HepG2 (cell line): ENCODE data around the gene ARHGAP26. TPM values are rescaled to one million over a fixed set of nuclear protein-coding genes. Genes with fewer than 3 reads are reported as not detected.

Experiments used
- ATAC-seq: fragments of 200-7000 bp; cut with Tn5 transposase; 3 replicates; pipeline ENCODE4 v1.9.1; 2020; ENCODE audit warnings: mild to moderate bottlenecking, moderate library complexity
- BruUV-seq: library from RNA; stranded (reverse); fragments of 400-500 nt; replicated peaks from 2 replicates; lab custom pipeline; 2021; lab: Mats Ljungman, UMichigan
- CTCF ChIA-PET: fragments of 300-600 bp; formaldehyde crosslinking; extraction: SDS; loops from one replicate; lab custom pipeline; 2021; ENCODE audit warnings: low total read pairs, inconsistent platforms, low intra/inter-chr PET ratio; lab: Yijun Ruan, JAX
- POLR2A ChIA-PET: fragments of 350-600 bp; sonication (Branson Sonifier 250); formaldehyde crosslinking; loops from one replicate; lab custom pipeline; 2020; ENCODE audit warnings: antibody characterized with exemption, inconsistent platforms; lab: Yijun Ruan, JAX
- DNase-seq: peaks from one replicate; pipeline ENCODE4 v3.0.0-alpha.2; 2015; ENCODE audit warnings: low spot score
- FAIRE-seq: peaks from 3 replicates; lab custom pipeline; 2011; peaks lifted over from hg19 to GRCh38; lab: Jason Lieb, UNC
- H2AFZ ChIP-seq: one replicate; pipeline ENCODE4 v1.6.1; 2011; ENCODE audit warnings: low read length, inconsistent platforms
- H3K27ac ChIP-seq: fragments of 300-600 bp; 3 replicates; pipeline ENCODE4 v1.8.0; 2011; ENCODE audit warnings: mixed run types, mild to moderate bottlenecking, mixed read lengths, low read length, inconsistent platforms; ENCODE audit not compliant: insufficient read depth; ENCODE audit errors: extremely low read length
- H3K27me3 ChIP-seq, 2 experiments: fragments of 200-600 bp in 1 of 2; 2 replicates in 1 of 2; 3 replicates in 1 of 2; pipeline versions ENCODE4 v1.6.0 to v1.8.0; 2011; ENCODE audit warnings: low read length in 2 of 2, mild to moderate bottlenecking in 2 of 2, moderate library complexity in 2 of 2, inconsistent platforms in 1 of 2; ENCODE audit not compliant: insufficient read depth in 2 of 2, control insufficient read depth in 1 of 2
- H3K36me3 ChIP-seq, 2 experiments: fragments of 200-600 bp in 1 of 2; replicated peaks in 1 of 2; 2 replicates in 1 of 2; 3 replicates in 1 of 2; pipeline versions ENCODE4 v1.5.1 to v1.8.0; 2011; ENCODE audit warnings: low read length in 2 of 2, inconsistent platforms in 1 of 2; ENCODE audit not compliant: insufficient read depth in 2 of 2, control insufficient read depth in 1 of 2
- H3K4me1 ChIP-seq: 2 replicates; pipeline ENCODE4 v1.5.1; 2012; ENCODE audit warnings: low read length, inconsistent platforms; ENCODE audit not compliant: insufficient read depth
- H3K4me2 ChIP-seq: 2 replicates; pipeline ENCODE4 v1.6.0; 2011; ENCODE audit warnings: low read depth, low read length, inconsistent platforms
- H3K4me3 ChIP-seq, 3 experiments: fragments of 200-600 bp in 1 of 3; sonication (generic), shearing (Covaris generic) in 1 of 3; replicated peaks in 1 of 3; 2 replicates each; pipeline ENCODE4 v1.5.1; 2011 to 2016; ENCODE audit warnings: low read length in 3 of 3, inconsistent platforms in 2 of 3, low read depth in 2 of 3, mild to moderate bottlenecking in 2 of 3, control low read depth in 1 of 3, mixed read lengths in 1 of 3; ENCODE audit not compliant: insufficient read depth in 1 of 3
- H3K79me2 ChIP-seq: one replicate; pipeline ENCODE4 v1.6.1; 2011; ENCODE audit warnings: low read length, inconsistent platforms; ENCODE audit not compliant: insufficient read depth
- H3K9ac ChIP-seq: 2 replicates; pipeline ENCODE4 v1.6.0; 2011; ENCODE audit warnings: mild to moderate bottlenecking, low read depth, low read length, inconsistent platforms; ENCODE audit not compliant: insufficient read depth
- H3K9me3 ChIP-seq: 2 replicates; pipeline ENCODE4 v1.5.1; 2012; ENCODE audit warnings: mild to moderate bottlenecking, low read length
- H4K20me1 ChIP-seq: 2 replicates; pipeline ENCODE4 v1.6.0; 2011; ENCODE audit warnings: inconsistent platforms, mild to moderate bottlenecking, low read length, moderate library complexity; ENCODE audit not compliant: insufficient read depth
- E2F5 ChIP-seq: sonication (generic); formaldehyde crosslinking; conservative IDR thresholded peaks from 2 replicates; pipeline ENCODE4 v1.4.0; 2020; ENCODE audit warnings: missing genetic modification reagents
- ETS1 ChIP-seq: sonication (generic); formaldehyde crosslinking; IDR thresholded peaks from 2 replicates; pipeline ENCODE4 v1.4.0; 2020; ENCODE audit warnings: missing genetic modification reagents
- HES4 ChIP-seq: sonication (generic); formaldehyde crosslinking; IDR thresholded peaks from 2 replicates; pipeline ENCODE4 v1.9.0; 2021; ENCODE audit warnings: mild to moderate bottlenecking, missing genetic modification reagents, borderline replicate concordance
- KLF13 ChIP-seq: sonication (generic); formaldehyde crosslinking; IDR thresholded peaks from 2 replicates; pipeline ENCODE4 v1.4.0; 2020; ENCODE audit warnings: mild to moderate bottlenecking, missing genetic modification reagents
- NR1H2 ChIP-seq: sonication (generic); formaldehyde crosslinking; IDR thresholded peaks from 2 replicates; pipeline ENCODE4 v1.8.1; 2022; ENCODE audit warnings: low read depth, missing genetic modification reagents, borderline replicate concordance
- POLR2G ChIP-seq: fragments of 200-400 bp; formaldehyde crosslinking; IDR thresholded peaks from 2 replicates; pipeline ENCODE4 v1.6.1; 2018; ENCODE audit warnings: mild to moderate bottlenecking, low read depth, low read length, moderate library complexity
- SNAI1 ChIP-seq: sonication (generic); formaldehyde crosslinking; IDR thresholded peaks from 2 replicates; pipeline ENCODE4 v1.5.0; 2020; ENCODE audit warnings: mild to moderate bottlenecking, missing genetic modification reagents, borderline replicate concordance
- TCF7L2 ChIP-seq: IDR thresholded peaks from 2 replicates; pipeline ENCODE4 v1.6.1; 2011; ENCODE audit warnings: mild to moderate bottlenecking, low read depth, low read length, moderate library complexity
- THYN1 ChIP-seq: sonication (generic); formaldehyde crosslinking; IDR thresholded peaks from 2 replicates; pipeline ENCODE4 v1.8.1; 2023; ENCODE audit warnings: low read depth, mild to moderate bottlenecking, moderate library complexity, missing genetic modification reagents, borderline replicate concordance
- ZNF496 ChIP-seq: sonication (generic); formaldehyde crosslinking; IDR thresholded peaks from 2 replicates; pipeline ENCODE4 v1.8.1; 2023; ENCODE audit warnings: mild to moderate bottlenecking, moderate library complexity, missing genetic modification reagents; ENCODE audit not compliant: insufficient replicate concordance
- ZNF841 ChIP-seq: sonication (generic); formaldehyde crosslinking; IDR thresholded peaks from 2 replicates; pipeline ENCODE4 v1.8.1; 2023; ENCODE audit warnings: missing genetic modification reagents, borderline replicate concordance
- ZNF850 ChIP-seq: sonication (generic); formaldehyde crosslinking; conservative IDR thresholded peaks from 2 replicates; pipeline ENCODE4 v1.9.0; 2021; ENCODE audit warnings: mild to moderate bottlenecking, missing genetic modification reagents
- ZNF891 ChIP-seq: sonication (generic); formaldehyde crosslinking; IDR thresholded peaks from 2 replicates; pipeline ENCODE4 v1.5.0; 2020; ENCODE audit warnings: mild to moderate bottlenecking, missing genetic modification reagents
- WGBS: methylation state at CpG from one replicate; pipeline ENCODE4 v1.1.6; 2017; ENCODE audit warnings: low lambda C conversion rate; 5-methylcytosine and 5-hydroxymethylcytosine counted together
- in situ Hi-C: cut with HindIII; loops from 2 replicates; pipeline ENCODE4 v1.10.0; 2017; ENCODE audit warnings: low pct_unique_long_range_greater_than_20kb; ENCODE audit not compliant: extremely low pct_ligation_motif_present
- intact Hi-C: fragments of 100-400 bp; cut with micrococcal nuclease; formaldehyde crosslinking; loops from one replicate; pipeline ENCODE4 v1.10.0; 2022; ENCODE audit not compliant: unreplicated experiment
- polyA plus RNA-seq, 8 experiments: library from polyadenylated mRNA; depleted of rRNA in 3 of 8; stranded (reverse) in 7 of 8; unstranded in 1 of 8; fragments of >200 nt; fragmentation: Illumina TruSeq in 4 of 8; extraction: Trizol in 4 of 8; gene quantifications; 2 replicates each; pipeline versions ENCODE4 v1.2.1 to v1.2.3, GENCODE V29; 2011 to 2016; ENCODE audit warnings: low read depth in 4 of 8, missing spikeins in 1 of 8, mixed read lengths in 1 of 8; ENCODE audit not compliant: insufficient read depth in 1 of 8
- total RNA-seq, 5 experiments: library from RNA; depleted of rRNA; stranded (reverse); fragments of >200 nt; fragmentation: Illumina TruSeq; extraction: Trizol; gene quantifications; 2 replicates each; pipeline ENCODE4 v1.2.3, GENCODE V29; 2016; ENCODE audit warnings: low read depth in 1 of 5
- TF ChIP-seq, protein P1 (sequence below): sonication (generic); formaldehyde crosslinking; IDR thresholded peaks from 2 replicates; pipeline ENCODE4 v1.5.1; 2020; ENCODE audit warnings: missing genetic modification reagents, mild to moderate bottlenecking, borderline replicate concordance
- TF ChIP-seq, protein P2 (sequence below): sonication (generic); formaldehyde crosslinking; IDR thresholded peaks from 2 replicates; pipeline ENCODE4 v1.4.0; 2020; ENCODE audit warnings: missing genetic modification reagents

Gene ARHGAP26
- total and polyA plus RNA-seq, 2 of the 13 experiments (the other 11 are each of a cell fraction or from before 2014, with no cell fraction given): 9.6 to 18.2 TPM

- CTCF ChIA-PET: no interaction called here
- H3K4me2 ChIP-seq: peak overlapping the region; percentile 75
- no peak for TF ChIP-seq TCF7L2
- TF ChIP-seq KLF13 (CRISPR knock-in tag): no peak
- no peak for TF ChIP-seq SNAI1 (CRISPR knock-in tag)
- TF ChIP-seq ETS1: no peak
- peak; percentile 61 for TF ChIP-seq POLR2G
- TF ChIP-seq, protein P1, sequence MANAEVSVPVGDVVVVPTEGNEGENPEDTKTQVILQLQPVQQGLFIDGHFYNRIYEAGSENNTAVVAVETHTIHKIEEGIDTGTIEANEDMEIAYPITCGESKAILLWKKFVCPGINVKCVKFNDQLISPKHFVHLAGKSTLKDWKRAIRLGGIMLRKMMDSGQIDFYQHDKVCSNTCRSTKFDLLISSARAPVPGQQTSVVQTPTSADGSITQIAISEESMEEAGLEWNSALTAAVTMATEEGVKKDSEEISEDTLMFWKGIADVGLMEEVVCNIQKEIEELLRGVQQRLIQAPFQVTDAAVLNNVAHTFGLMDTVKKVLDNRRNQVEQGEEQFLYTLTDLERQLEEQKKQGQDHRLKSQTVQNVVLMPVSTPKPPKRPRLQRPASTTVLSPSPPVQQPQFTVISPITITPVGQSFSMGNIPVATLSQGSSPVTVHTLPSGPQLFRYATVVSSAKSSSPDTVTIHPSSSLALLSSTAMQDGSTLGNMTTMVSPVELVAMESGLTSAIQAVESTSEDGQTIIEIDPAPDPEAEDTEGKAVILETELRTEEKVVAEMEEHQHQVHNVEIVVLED: peak; percentile 35; the same call in 1 of the 2 replicates
- no peak for TF ChIP-seq NR1H2
- no peak for TF ChIP-seq THYN1
- TF ChIP-seq ZNF496 (CRISPR knock-in tag): no peak
- no peak for TF ChIP-seq ZNF850 (CRISPR knock-in tag)
- no peak for TF ChIP-seq ZNF841 (CRISPR knock-in tag)
- TF ChIP-seq HES4: no peak
- peak; percentile 67; the same call in 1 of the 2 replicates for TF ChIP-seq ZNF891
- TF ChIP-seq, protein P2, sequence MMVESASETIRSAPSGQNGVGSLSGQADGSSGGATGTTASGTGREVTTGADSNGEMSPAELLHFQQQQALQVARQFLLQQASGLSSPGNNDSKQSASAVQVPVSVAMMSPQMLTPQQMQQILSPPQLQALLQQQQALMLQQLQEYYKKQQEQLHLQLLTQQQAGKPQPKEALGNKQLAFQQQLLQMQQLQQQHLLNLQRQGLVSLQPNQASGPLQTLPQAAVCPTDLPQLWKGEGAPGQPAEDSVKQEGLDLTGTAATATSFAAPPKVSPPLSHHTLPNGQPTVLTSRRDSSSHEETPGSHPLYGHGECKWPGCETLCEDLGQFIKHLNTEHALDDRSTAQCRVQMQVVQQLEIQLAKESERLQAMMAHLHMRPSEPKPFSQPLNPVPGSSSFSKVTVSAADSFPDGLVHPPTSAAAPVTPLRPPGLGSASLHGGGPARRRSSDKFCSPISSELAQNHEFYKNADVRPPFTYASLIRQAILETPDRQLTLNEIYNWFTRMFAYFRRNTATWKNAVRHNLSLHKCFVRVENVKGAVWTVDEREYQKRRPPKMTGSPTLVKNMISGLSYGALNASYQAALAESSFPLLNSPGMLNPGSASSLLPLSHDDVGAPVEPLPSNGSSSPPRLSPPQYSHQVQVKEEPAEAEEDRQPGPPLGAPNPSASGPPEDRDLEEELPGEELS (CRISPR knock-in tag): peak; percentile 77
- TF ChIP-seq E2F5: no peak
Observed at GRCh38 chr5:142981886-142982820, 212.0 kb downstream of the ARHGAP26 start.

More at GRCh38 chr5:142981886-142982820, 212.0 kb downstream of the ARHGAP26 start:
- Histone ChIP-seq H3K27me3 (no peaks in the 10 kb centered on the region), H3K36me3 (peaks cover 0 to 4% of the 10 kb centered on the region in 2 experiments; a peak in 1 of 5 replicates), H4K20me1 (no peaks in the 10 kb centered on the region), H3K79me2 (no peaks in the 10 kb centered on the region), H2AFZ (peak overlapping the region; percentile 77), H3K4me3 (peak overlapping the region in 2 of 3 experiments; percentile 39; a peak in 4 of 6 replicates), H3K9ac (peak overlapping the region; percentile 52), H3K9me3 (no peaks in the 10 kb centered on the region), H3K4me1 (peaks cover 39% of the 10 kb centered on the region), H3K27ac (peak overlapping the region; percentile 90)
- POLR2A ChIA-PET: no interaction called here
- FAIRE-seq (peak; percentile 79), ATAC-seq (peak; percentile 92), DNase-seq (peak; percentile 92)
- intact Hi-C loops (no loop called here), in situ Hi-C loops (no loop called here)
- no TSS peak for BruUV-seq
- WGBS: 41% methylated on average over 6 of the region's 6 CpGs
